ENCODE results near the gene NPM3. TPM values are rescaled to one million over a fixed set of nuclear protein-coding genes. Genes with fewer than 3 reads are reported as not detected.

Gene NPM3
- total and polyA plus RNA-seq, 2 of the 8 experiments (the other 6 are each of a cell fraction or from before 2014, with no cell fraction given), result 127 to 175 TPM

- Histone ChIP-seq H3K27ac (ENCODE audit: low read depth, low read length) (no peak overlapping the region), H4K5ac (ENCODE audit: insufficient read length, low read depth, low read length) (no peak overlapping the region), H2BK5ac (ENCODE audit: low read depth, low read length) (no peak overlapping the region), H4K91ac (replicated peaks; ENCODE audit: insufficient read length, low read length) (no peak overlapping the region), H3K14ac (ENCODE audit: insufficient read length) (no peak overlapping the region), H4K20me1 (replicated peaks in 1 of 2; ENCODE audit: control insufficient read depth in 1 of 2, insufficient read depth in 2 of 2, low read length in 2 of 2) (no peaks in the 10 kb centered on the region), H3K9me3 (ENCODE audit: insufficient read depth in 2 of 2, low read depth in 1 of 2, low read length in 1 of 2) (no peaks in the 10 kb centered on the region), H2BK20ac (ENCODE audit: low read length) (no peak overlapping the region), H3K4me2 (ENCODE audit: insufficient read depth in 1 of 2, low read depth in 2 of 2, low read length in 2 of 2) (no peak overlapping the region), H3K18ac (ENCODE audit: extremely low read depth, low read length) (no peak overlapping the region), H3K79me1 (ENCODE audit: low read depth, low read length) (no peaks in the 10 kb centered on the region), H3K4ac (replicated peaks; ENCODE audit: insufficient read length, low read depth, low read length) (no peak overlapping the region), H3K4me3 (ENCODE audit: extremely low read depth in 1 of 4, insufficient read depth in 2 of 4, low read depth in 3 of 4, low read length in 4 of 4) (no peak overlapping the region), H3K79me2 (ENCODE audit: control insufficient read depth in 1 of 2, insufficient read depth in 2 of 2, low read length in 2 of 2) (no peaks in the 10 kb centered on the region), H3K4me1 (replicated peaks in 1 of 4; ENCODE audit: control insufficient read depth in 3 of 4, insufficient read depth in 4 of 4, low read length in 3 of 4) (peaks cover 0 to 6% (median 2%) of the 10 kb centered on the region in 4 experiments; a peak in 3 of 7 replicates), H3K27me3 (replicated peaks in 1 of 4; ENCODE audit: control insufficient read depth in 3 of 4, extremely low read depth in 1 of 4, insufficient read depth in 3 of 4, low read length in 3 of 4) (no peaks in the 10 kb centered on the region), H3K36me3 (ENCODE audit: control insufficient read depth in 2 of 4, insufficient read depth in 4 of 4, low read length in 3 of 4) (no peaks in the 10 kb centered on the region), H2AFZ (ENCODE audit: low read length) (no peak overlapping the region), H2BK120ac (replicated peaks; ENCODE audit: low read depth, low read length) (no peak overlapping the region), H3K56ac (replicated peaks; ENCODE audit: insufficient read length, low read depth, low read length) (no peak overlapping the region), H2BK15ac (ENCODE audit: low read length) (no peak overlapping the region), H3K9ac (replicated peaks in 1 of 4; ENCODE audit: extremely low read depth in 1 of 4, low read depth in 3 of 4, low read length in 3 of 4) (no peak overlapping the region), H4K8ac (ENCODE audit: extremely low read depth, insufficient read depth, low read length) (no peak overlapping the region), H2BK12ac (ENCODE audit: low read depth, low read length) (no peak overlapping the region), H3K23ac (ENCODE audit: insufficient read length) (no peak overlapping the region), H2AK5ac (ENCODE audit: low read depth, low read length) (no peak overlapping the region), H3K23me2 (ENCODE audit: low read depth, low read length) (no peaks in the 10 kb centered on the region)
- 87% methylated on average over 3 of the region's 3 CpGs; no CpG with 5 or more reads in 1 of the 2 experiments for WGBS, 2 experiments (ENCODE audit: extremely low coverage in 1 of 2, insufficient coverage in 1 of 2, insufficient read length in 1 of 2, insufficient replicate concordance in 2 of 2, low coverage in 1 of 2, low lambda C conversion rate in 2 of 2, missing lambda C conversion rate in 1 of 2)
- no peak for DNase-seq (ENCODE audit: low read depth in 1 of 2, low spot score in 2 of 2)
- CTCF ChIA-PET (ENCODE audit: partially characterized antibody), result interaction anchor here (0.6 to 3.0 kb wide), 6 partner anchors 9 to 149 kb away, joined by 3 to 13 read pairs (median 3); no protein-coding TSS in a partner anchor
- POLR2A ChIA-PET (ENCODE audit: partially characterized antibody), result interaction anchor here (1.2 to 1.9 kb wide), 2 partner anchors 20 to 171 kb away, joined by 3 to 4 read pairs; no protein-coding TSS in a partner anchor
- FAIRE-seq, result no peak
- TF ChIP-seq RAD21 (IDR thresholded peaks at IDR 0.05 in 1 of 2, conservative IDR thresholded peaks at IDR 0.05 in 1 of 2; ENCODE audit: low read depth in 2 of 2, low read length in 2 of 2), result no peak
- TF ChIP-seq POLR2A (IDR thresholded peaks at IDR 0.05; ENCODE audit: control extremely low read depth in 1 of 2, low read depth in 2 of 2, low read length in 2 of 2), result no peak
- no peak for TF ChIP-seq TEAD4 (IDR thresholded peaks at IDR 0.05; ENCODE audit: low read depth, low read length)
- no peak for TF ChIP-seq HDAC2 (IDR thresholded peaks at IDR 0.05; ENCODE audit: borderline replicate concordance in 1 of 2, low read depth in 2 of 2, low read length in 2 of 2)
- no peak for TF ChIP-seq SRF (IDR thresholded peaks at IDR 0.05; ENCODE audit: low read depth, low read length)
- no peak for TF ChIP-seq BCL11A (IDR thresholded peaks at IDR 0.05; ENCODE audit: low read depth in 2 of 2, low read length in 2 of 2)
- no peak for TF ChIP-seq GABPA (IDR thresholded peaks at IDR 0.05; ENCODE audit: borderline replicate concordance, insufficient read depth, low read length)
- no peak for TF ChIP-seq RFX5 (IDR thresholded peaks at IDR 0.05; ENCODE audit: borderline replicate concordance, low read depth, low read length)
- TF ChIP-seq CREB1 (IDR thresholded peaks at IDR 0.05), result no peak
- TF ChIP-seq NRF1 (IDR thresholded peaks at IDR 0.05; ENCODE audit: low read depth, low read length), result no peak
- TF ChIP-seq FOSL1 (IDR thresholded peaks at IDR 0.05; ENCODE audit: insufficient read depth, low read depth, low read length), result no peak
- TF ChIP-seq CTCF (IDR thresholded peaks at IDR 0.05; ENCODE audit: control extremely low read depth in 1 of 3, insufficient read depth in 1 of 3, low read depth in 1 of 3, low read length in 3 of 3), result no peak
Observed at GRCh38 chr10:101752241-101752640, 31.0 kb downstream of the NPM3 start.

Data from H1 (cell line).